Spleen (tissue), 7 donors: ENCODE measurements around the gene ULBP3.

Source experiments
- POLR2A ChIP-seq, 3 donors: fragments of 450-650 bp; IDR thresholded peaks; one replicate each; pipeline ENCODE4 v1.5.1; 2017; ENCODE audit warnings: antibody characterized with exemption in 3 of 3, mild to moderate bottlenecking in 1 of 3
- TF ChIP-seq, protein P1 (sequence below), 11 experiments: fragments of 200-600 bp in 7 of 11; fragments of 450-650 bp in 4 of 11; sonication (generic) in 4 of 11; IDR thresholded peaks in 8 of 11; conservative IDR thresholded peaks in 3 of 11; 1 replicate in 7 of 11; 2 replicates in 4 of 11; pipeline versions ENCODE4 v1.4.0 to v1.8.0; 2016 to 2021; ENCODE audit warnings: antibody characterized with exemption in 11 of 11, inconsistent platforms in 4 of 11, mild to moderate bottlenecking in 1 of 11
- donor health status: DM: no; HTN: no; CAD: no; lungs with moderate emphysema.
- donor health status: DM: no; HTN: no; CAD: no.
- donor health status: DM: no; HTN: no; CAD: no.

DNA sequence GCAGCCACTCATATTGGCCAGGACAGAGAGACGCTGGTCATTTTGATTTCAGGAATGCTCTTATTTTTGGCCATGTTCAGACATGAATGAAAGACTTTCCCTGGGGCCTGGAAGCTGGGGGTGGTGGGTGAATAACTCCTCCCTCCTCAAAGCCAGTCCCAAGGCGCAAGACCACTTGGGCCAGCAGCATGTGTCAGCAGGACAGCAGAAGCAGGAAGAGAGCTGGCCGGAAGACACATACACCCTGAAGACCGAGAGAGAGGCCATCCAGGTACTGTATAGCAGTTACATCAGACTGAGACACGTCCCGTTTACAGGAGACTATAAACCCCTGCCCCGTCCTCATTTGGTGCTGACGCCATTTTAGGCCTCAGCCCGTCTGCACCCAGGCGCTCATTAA, 29.2 kb upstream of the ULBP3 start:
- no peak for TF ChIP-seq POLR2A (IDR thresholded peaks at IDR 0.05)
- TF ChIP-seq, protein P1, sequence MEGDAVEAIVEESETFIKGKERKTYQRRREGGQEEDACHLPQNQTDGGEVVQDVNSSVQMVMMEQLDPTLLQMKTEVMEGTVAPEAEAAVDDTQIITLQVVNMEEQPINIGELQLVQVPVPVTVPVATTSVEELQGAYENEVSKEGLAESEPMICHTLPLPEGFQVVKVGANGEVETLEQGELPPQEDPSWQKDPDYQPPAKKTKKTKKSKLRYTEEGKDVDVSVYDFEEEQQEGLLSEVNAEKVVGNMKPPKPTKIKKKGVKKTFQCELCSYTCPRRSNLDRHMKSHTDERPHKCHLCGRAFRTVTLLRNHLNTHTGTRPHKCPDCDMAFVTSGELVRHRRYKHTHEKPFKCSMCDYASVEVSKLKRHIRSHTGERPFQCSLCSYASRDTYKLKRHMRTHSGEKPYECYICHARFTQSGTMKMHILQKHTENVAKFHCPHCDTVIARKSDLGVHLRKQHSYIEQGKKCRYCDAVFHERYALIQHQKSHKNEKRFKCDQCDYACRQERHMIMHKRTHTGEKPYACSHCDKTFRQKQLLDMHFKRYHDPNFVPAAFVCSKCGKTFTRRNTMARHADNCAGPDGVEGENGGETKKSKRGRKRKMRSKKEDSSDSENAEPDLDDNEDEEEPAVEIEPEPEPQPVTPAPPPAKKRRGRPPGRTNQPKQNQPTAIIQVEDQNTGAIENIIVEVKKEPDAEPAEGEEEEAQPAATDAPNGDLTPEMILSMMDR (IDR thresholded peaks at IDR 0.05 in 8 of 11, conservative IDR thresholded peaks at IDR 0.05 in 3 of 11), result no peak
